Uterus (tissue), 2 donors: Measurements from ENCODE around the gene ZNF443.
"Not testable (repeated sequence)": the region's sequence is repeated elsewhere in the genome, so short reads cannot be mapped to it uniquely, and the experiment has no call there.

Experiments
- CTCF ChIP-seq, 4 experiments: fragments of 200-600 bp in 2 of 4; fragments of 450-650 bp in 2 of 4; sonication (generic) in 2 of 4; IDR thresholded peaks; one replicate each; pipeline ENCODE4 v1.5.1; 2016 to 2019; ENCODE audit warnings: antibody characterized with exemption in 4 of 4, mild to moderate bottlenecking in 2 of 4, moderate library complexity in 1 of 4
- POLR2A ChIP-seq, 2 donors: fragments of 450-650 bp; IDR thresholded peaks; one replicate each; pipeline ENCODE4 v1.6.1; 2016; ENCODE audit warnings: antibody characterized with exemption in 2 of 2, mild to moderate bottlenecking in 1 of 2, moderate library complexity in 1 of 2

GRCh38 chr19:12464139-12464538, 23.3 kb upstream of the ZNF443 start:
- TF ChIP-seq CTCF, POLR2A (IDR thresholded peaks at IDR 0.05): not testable (repeated sequence)
